BLaER1 treated with 17β-estradiol and CSF1 and Interleukin-3, amounts not matched to agents 10 nM and 100 nM (cell line): ENCODE measurements around the gene SLC35F6.
"Not testable (repeated sequence)": the region's sequence is repeated elsewhere in the genome, so short reads cannot be mapped to it uniquely, and the experiment has no call there.

Experiments
- H3K27ac ChIP-seq, 11 experiments: shearing (Covaris generic); formaldehyde crosslinking; 2 replicates each; pipeline ENCODE4 v1.8.1; 2022
- H3K27me3 ChIP-seq, 11 experiments: shearing (Covaris generic); formaldehyde crosslinking; 2 replicates each; pipeline ENCODE4 v1.8.1; 2022
- H3K36me3 ChIP-seq, 11 experiments: shearing (Covaris generic); formaldehyde crosslinking; 2 replicates each; pipeline ENCODE4 v1.8.1; 2022
- H3K4me1 ChIP-seq, 10 experiments: shearing (Covaris generic); formaldehyde crosslinking; 2 replicates each; pipeline ENCODE4 v1.8.1; 2022
- H3K4me2 ChIP-seq, 11 experiments: shearing (Covaris generic); formaldehyde crosslinking; 2 replicates each; pipeline ENCODE4 v1.8.1; 2022
- H3K4me3 ChIP-seq, 10 experiments: shearing (Covaris generic); formaldehyde crosslinking; 2 replicates each; pipeline ENCODE4 v1.8.1; 2022
- H3K9ac ChIP-seq, 11 experiments: shearing (Covaris generic); formaldehyde crosslinking; 2 replicates each; pipeline ENCODE4 v1.8.1; 2022
- H3K9me3 ChIP-seq, 11 experiments: shearing (Covaris generic); formaldehyde crosslinking; replicated peaks in 1 of 11; 2 replicates each; pipeline ENCODE4 v1.8.1; 2022
- H4K20me1 ChIP-seq, 11 experiments: shearing (Covaris generic); formaldehyde crosslinking; 2 replicates each; pipeline ENCODE4 v1.8.1; 2022
- Cebpa-rat ChIP-seq, 11 experiments: shearing (Covaris generic); IDR thresholded peaks; 2 replicates each; pipeline ENCODE4 v1.8.1; 2022

SLC35F6 gene

GRCh38 chr2:26812731-26813130 is 48.6 kb downstream of the SLC35F6 start:
- Histone ChIP-seq H3K9me3 (peaks cover 0 to 16% (median 7%) of the 10 kb centered on the region in 11 experiments; a peak in 11 of 22 replicates), H3K27me3 (no peaks in the 10 kb centered on the region)

GRCh38 chr2:26814072-26814765 is 50.1 kb downstream of the SLC35F6 start:
- H3K27me3 ChIP-seq, H3K4me3 ChIP-seq, H4K20me1 ChIP-seq, H3K9ac ChIP-seq, H3K36me3 ChIP-seq, H3K27ac ChIP-seq, H3K4me2 ChIP-seq: not testable (repeated sequence)
- Histone ChIP-seq H3K9me3 (peaks cover 0 to 16% (median 7%) of the 10 kb centered on the region in 11 experiments; a peak in 11 of 22 replicates), H3K4me1 (peaks cover 15 to 25% (median 21%) of the 10 kb centered on the region in 10 experiments)

More at GRCh38 chr2:26812731-26813130, 48.6 kb downstream of the SLC35F6 start:
- no peak overlapping the region for H3K4me3 ChIP-seq
- H3K36me3 ChIP-seq, result no peaks in the 10 kb centered on the region
- no peak overlapping the region for H3K27ac ChIP-seq
- H3K9ac ChIP-seq, result no peak overlapping the region
- no peak for TF ChIP-seq Cebpa-rat (IDR thresholded peaks at IDR 0.05)
- H4K20me1 ChIP-seq, result peaks cover 0 to 4% (median 0%) of the 10 kb centered on the region in 11 experiments; a peak in 1 of 22 replicates
- H3K4me1 ChIP-seq, result peaks cover 15 to 25% (median 22%) of the 10 kb centered on the region in 10 experiments
- H3K4me2 ChIP-seq, result no peak overlapping the region

- H3K4me2 ChIP-seq, result no peak overlapping the region
- H3K27ac ChIP-seq, result no peak overlapping the region
- peaks cover 0 to under 1% (median 0%) of the 10 kb centered on the region in 10 experiments; a peak in 1 of 20 replicates for H3K4me1 ChIP-seq
- H3K4me3 ChIP-seq, result no peak overlapping the region
- H4K20me1 ChIP-seq, result no peaks in the 10 kb centered on the region; a peak in 1 of 22 replicates
- no peak overlapping the region for H3K9ac ChIP-seq
- H3K9me3 ChIP-seq, result peaks cover 0 to 16% (median 7%) of the 10 kb centered on the region in 11 experiments; a peak in 11 of 22 replicates
- TF ChIP-seq Cebpa-rat (IDR thresholded peaks at IDR 0.05), result no peak
- no peaks in the 10 kb centered on the region for H3K27me3 ChIP-seq
- no peaks in the 10 kb centered on the region for H3K36me3 ChIP-seq
Measured at GRCh38 chr2:26816893-26817292, 52.8 kb downstream of the SLC35F6 start.

GRCh38 chr2:26818255-26818654 is 54.2 kb downstream of the SLC35F6 start:
- H3K9ac ChIP-seq, result no peak overlapping the region
- H3K9me3 ChIP-seq, result peaks cover 0 to 16% (median 7%) of the 10 kb centered on the region in 11 experiments; a peak in 11 of 22 replicates
- no peak overlapping the region for H3K27ac ChIP-seq
- no peak overlapping the region for H3K4me3 ChIP-seq
- no peaks in the 10 kb centered on the region for H3K27me3 ChIP-seq
- TF ChIP-seq Cebpa-rat (IDR thresholded peaks at IDR 0.05), result no peak
- peaks cover 11 to 14% (median 13%) of the 10 kb centered on the region in 10 experiments for H3K4me1 ChIP-seq
- H3K36me3 ChIP-seq, result no peaks in the 10 kb centered on the region
- H4K20me1 ChIP-seq, result no peaks in the 10 kb centered on the region; a peak in 1 of 22 replicates
- no peak overlapping the region for H3K4me2 ChIP-seq

- Histone ChIP-seq H3K4me1 (peaks cover 13 to 20% (median 15%) of the 10 kb centered on the region in 10 experiments), H3K9me3 (peaks cover 0 to 12% (median 6%) of the 10 kb centered on the region in 11 experiments; a peak in 11 of 22 replicates), H4K20me1 (no peaks in the 10 kb centered on the region; a peak in 1 of 22 replicates), H3K36me3 (no peaks in the 10 kb centered on the region), H3K27me3 (no peaks in the 10 kb centered on the region), H3K4me2 (no peak overlapping the region), H3K27ac (no peak overlapping the region), H3K9ac (no peak overlapping the region), H3K4me3 (no peak overlapping the region)
- no peak for TF ChIP-seq Cebpa-rat (IDR thresholded peaks at IDR 0.05)
Measured at GRCh38 chr2:26818972-26819371, 54.9 kb downstream of the SLC35F6 start.

GRCh38 chr2:26820932-26821331 is 56.8 kb downstream of the SLC35F6 start:
- H3K4me2 ChIP-seq, result no peak overlapping the region
- no peak overlapping the region for H3K9ac ChIP-seq
- H3K9me3 ChIP-seq, result no peaks in the 10 kb centered on the region
- H3K4me1 ChIP-seq, result peaks cover 13 to 20% (median 15%) of the 10 kb centered on the region in 10 experiments
- no peaks in the 10 kb centered on the region for H3K27me3 ChIP-seq
- no peak for TF ChIP-seq Cebpa-rat (IDR thresholded peaks at IDR 0.05)
- H3K4me3 ChIP-seq, result no peak overlapping the region
- H4K20me1 ChIP-seq, result no peaks in the 10 kb centered on the region; a peak in 1 of 22 replicates
- H3K36me3 ChIP-seq, result no peaks in the 10 kb centered on the region
- H3K27ac ChIP-seq, result no peak overlapping the region

GRCh38 chr2:26822877-26823276 is 58.8 kb downstream of the SLC35F6 start:
- H3K4me1 ChIP-seq, result peaks cover 13 to 20% (median 15%) of the 10 kb centered on the region in 10 experiments
- no peaks in the 10 kb centered on the region for H3K27me3 ChIP-seq
- H3K9ac ChIP-seq, result no peak overlapping the region; a peak in 1 of 22 replicates
- no peak overlapping the region for H3K4me3 ChIP-seq
- no peaks in the 10 kb centered on the region; a peak in 1 of 22 replicates for H4K20me1 ChIP-seq
- H3K27ac ChIP-seq, result no peak overlapping the region
- peak overlapping the region; percentile 53 to 79 (median 66) for H3K4me2 ChIP-seq
- H3K36me3 ChIP-seq, result no peaks in the 10 kb centered on the region
- no peak for TF ChIP-seq Cebpa-rat (IDR thresholded peaks at IDR 0.05)
- no peaks in the 10 kb centered on the region for H3K9me3 ChIP-seq
